ENCODE results near the gene CBS. TPM values are rescaled to one million over a fixed set of nuclear protein-coding genes. Genes with fewer than 3 reads are reported as not detected.

CBS gene
- total and polyA plus RNA-seq, 4 donors, result 70.9 to 212 (median 129) TPM

DNA sequence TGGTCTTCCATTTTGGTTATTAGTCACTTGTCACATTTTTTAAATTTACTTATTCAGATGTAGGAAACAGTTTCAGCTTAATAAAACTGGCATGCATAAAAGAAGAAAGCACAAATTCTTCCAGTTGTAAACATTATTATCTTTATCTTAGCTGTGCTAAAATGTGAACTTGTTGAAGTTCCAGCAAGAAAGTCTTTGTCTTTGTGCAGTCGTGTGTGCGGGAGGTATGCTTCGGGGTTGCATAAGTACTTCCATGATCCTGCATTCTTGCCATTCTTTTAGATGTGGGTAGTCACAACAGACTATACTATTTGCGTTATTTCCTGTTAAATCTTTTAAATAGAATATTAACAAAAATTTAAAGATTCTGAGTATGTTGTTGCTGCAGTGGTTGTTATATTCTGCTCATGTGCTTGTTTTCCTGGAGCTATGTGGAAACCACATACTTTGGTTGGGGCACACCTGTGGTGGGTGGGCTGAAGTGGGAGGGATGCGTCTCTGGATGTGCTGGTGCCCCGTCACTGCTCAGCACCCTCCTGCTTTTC is 49.9 kb downstream of the CBS start:
- TF ChIP-seq, protein P1, sequence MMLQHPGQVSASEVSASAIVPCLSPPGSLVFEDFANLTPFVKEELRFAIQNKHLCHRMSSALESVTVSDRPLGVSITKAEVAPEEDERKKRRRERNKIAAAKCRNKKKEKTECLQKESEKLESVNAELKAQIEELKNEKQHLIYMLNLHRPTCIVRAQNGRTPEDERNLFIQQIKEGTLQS (IDR thresholded peaks at IDR 0.05), result no peak
- TF ChIP-seq HNF4G (IDR thresholded peaks at IDR 0.05), result no peak
- no peak for TF ChIP-seq RAD21 (IDR thresholded peaks at IDR 0.05)
- TF ChIP-seq YY1 (IDR thresholded peaks at IDR 0.05), result no peak
- no peak for TF ChIP-seq JUND (IDR thresholded peaks at IDR 0.05)
- TF ChIP-seq FOXA1 (IDR thresholded peaks at IDR 0.05), result no peak
- TF ChIP-seq, protein P2, sequence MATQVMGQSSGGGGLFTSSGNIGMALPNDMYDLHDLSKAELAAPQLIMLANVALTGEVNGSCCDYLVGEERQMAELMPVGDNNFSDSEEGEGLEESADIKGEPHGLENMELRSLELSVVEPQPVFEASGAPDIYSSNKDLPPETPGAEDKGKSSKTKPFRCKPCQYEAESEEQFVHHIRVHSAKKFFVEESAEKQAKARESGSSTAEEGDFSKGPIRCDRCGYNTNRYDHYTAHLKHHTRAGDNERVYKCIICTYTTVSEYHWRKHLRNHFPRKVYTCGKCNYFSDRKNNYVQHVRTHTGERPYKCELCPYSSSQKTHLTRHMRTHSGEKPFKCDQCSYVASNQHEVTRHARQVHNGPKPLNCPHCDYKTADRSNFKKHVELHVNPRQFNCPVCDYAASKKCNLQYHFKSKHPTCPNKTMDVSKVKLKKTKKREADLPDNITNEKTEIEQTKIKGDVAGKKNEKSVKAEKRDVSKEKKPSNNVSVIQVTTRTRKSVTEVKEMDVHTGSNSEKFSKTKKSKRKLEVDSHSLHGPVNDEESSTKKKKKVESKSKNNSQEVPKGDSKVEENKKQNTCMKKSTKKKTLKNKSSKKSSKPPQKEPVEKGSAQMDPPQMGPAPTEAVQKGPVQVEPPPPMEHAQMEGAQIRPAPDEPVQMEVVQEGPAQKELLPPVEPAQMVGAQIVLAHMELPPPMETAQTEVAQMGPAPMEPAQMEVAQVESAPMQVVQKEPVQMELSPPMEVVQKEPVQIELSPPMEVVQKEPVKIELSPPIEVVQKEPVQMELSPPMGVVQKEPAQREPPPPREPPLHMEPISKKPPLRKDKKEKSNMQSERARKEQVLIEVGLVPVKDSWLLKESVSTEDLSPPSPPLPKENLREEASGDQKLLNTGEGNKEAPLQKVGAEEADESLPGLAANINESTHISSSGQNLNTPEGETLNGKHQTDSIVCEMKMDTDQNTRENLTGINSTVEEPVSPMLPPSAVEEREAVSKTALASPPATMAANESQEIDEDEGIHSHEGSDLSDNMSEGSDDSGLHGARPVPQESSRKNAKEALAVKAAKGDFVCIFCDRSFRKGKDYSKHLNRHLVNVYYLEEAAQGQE (IDR thresholded peaks at IDR 0.05), result no peak
- TF ChIP-seq, protein P3, sequence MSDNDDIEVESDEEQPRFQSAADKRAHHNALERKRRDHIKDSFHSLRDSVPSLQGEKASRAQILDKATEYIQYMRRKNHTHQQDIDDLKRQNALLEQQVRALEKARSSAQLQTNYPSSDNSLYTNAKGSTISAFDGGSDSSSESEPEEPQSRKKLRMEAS (IDR thresholded peaks at IDR 0.05), result no peak
- no peak for TF ChIP-seq EGR1 (IDR thresholded peaks at IDR 0.05; ENCODE audit: low read depth in 2 of 2)
- no peak for TF ChIP-seq NR2F2 (IDR thresholded peaks at IDR 0.05)
- no peak for TF ChIP-seq HNF4A (conservative IDR thresholded peaks at IDR 0.05)
- TF ChIP-seq GABPA (IDR thresholded peaks at IDR 0.05 in 1 of 2, conservative IDR thresholded peaks at IDR 0.05 in 1 of 2), result no peak
- TF ChIP-seq, protein P4, sequence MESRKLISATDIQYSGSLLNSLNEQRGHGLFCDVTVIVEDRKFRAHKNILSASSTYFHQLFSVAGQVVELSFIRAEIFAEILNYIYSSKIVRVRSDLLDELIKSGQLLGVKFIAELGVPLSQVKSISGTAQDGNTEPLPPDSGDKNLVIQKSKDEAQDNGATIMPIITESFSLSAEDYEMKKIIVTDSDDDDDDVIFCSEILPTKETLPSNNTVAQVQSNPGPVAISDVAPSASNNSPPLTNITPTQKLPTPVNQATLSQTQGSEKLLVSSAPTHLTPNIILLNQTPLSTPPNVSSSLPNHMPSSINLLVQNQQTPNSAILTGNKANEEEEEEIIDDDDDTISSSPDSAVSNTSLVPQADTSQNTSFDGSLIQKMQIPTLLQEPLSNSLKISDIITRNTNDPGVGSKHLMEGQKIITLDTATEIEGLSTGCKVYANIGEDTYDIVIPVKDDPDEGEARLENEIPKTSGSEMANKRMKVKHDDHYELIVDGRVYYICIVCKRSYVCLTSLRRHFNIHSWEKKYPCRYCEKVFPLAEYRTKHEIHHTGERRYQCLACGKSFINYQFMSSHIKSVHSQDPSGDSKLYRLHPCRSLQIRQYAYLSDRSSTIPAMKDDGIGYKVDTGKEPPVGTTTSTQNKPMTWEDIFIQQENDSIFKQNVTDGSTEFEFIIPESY (IDR thresholded peaks at IDR 0.05), result no peak
- Histone ChIP-seq H3K9me3 (ENCODE audit: control insufficient read depth in 4 of 4, low read length in 3 of 4) (no peaks in the 10 kb centered on the region), H3K4me3 (ENCODE audit: low read depth in 1 of 3, low read length in 3 of 3) (no peak overlapping the region), H3K9ac (ENCODE audit: low read depth in 1 of 2, low read length in 2 of 2) (no peak overlapping the region), H3K27me3 (ENCODE audit: control insufficient read depth in 4 of 4, insufficient read depth in 4 of 4, low read length in 3 of 4) (no peaks in the 10 kb centered on the region), H3K4me1 (ENCODE audit: control insufficient read depth in 4 of 4, insufficient read depth in 4 of 4, low read length in 3 of 4) (no peaks in the 10 kb centered on the region), H3K27ac (ENCODE audit: low read depth in 1 of 2, low read length in 2 of 2) (no peak overlapping the region), H3K36me3 (ENCODE audit: control insufficient read depth in 4 of 4, insufficient read depth in 3 of 4, low read depth in 1 of 4, low read length in 3 of 4) (peaks cover 16 to 72% (median 34%) of the 10 kb centered on the region in 4 donors)
- WGBS, result 91% methylated on average over 6 of the region's 6 CpGs
- DNase-seq (ENCODE audit: low spot score), result no peak

DNA sequence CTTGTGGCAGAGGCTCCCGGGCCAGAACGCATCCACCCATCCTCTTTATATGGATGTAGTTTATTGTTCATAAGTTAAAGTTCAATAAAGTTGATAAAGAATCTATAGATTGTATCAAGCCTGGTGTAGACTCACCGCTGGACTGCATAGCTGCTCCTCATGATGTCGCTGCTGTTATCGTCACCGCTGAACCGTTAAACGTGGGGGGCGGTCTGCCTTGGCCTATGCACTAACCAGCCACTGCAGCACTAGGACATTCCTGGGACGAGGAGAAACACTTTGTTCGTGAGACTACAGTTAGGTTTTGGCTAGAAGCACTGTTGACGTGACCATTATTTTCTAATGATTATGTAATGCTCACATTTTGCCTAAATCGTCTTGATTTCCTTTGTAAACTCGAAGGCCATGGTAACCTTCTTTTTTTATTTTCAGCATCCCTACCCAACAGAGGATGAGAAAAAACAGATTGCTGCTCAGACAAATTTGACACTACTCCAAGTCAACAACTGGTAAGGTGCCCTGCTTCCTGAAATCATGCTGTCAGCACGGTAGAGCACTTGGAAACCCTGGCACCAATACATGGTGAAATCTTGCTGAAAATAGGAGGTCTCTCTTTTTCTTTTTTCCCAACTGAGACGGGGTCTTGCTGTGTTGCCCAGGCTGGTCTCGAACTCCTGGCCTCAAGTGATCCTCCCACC is 51.0 kb downstream of the CBS start:
- H3K27me3 ChIP-seq (ENCODE audit: control insufficient read depth in 4 of 4, insufficient read depth in 4 of 4, low read length in 3 of 4), result no peaks in the 10 kb centered on the region
- no peak overlapping the region for H3K27ac ChIP-seq (ENCODE audit: low read depth in 1 of 2, low read length in 2 of 2)
- peaks cover 13 to 68% (median 30%) of the 10 kb centered on the region in 4 donors for H3K36me3 ChIP-seq (ENCODE audit: control insufficient read depth in 4 of 4, insufficient read depth in 3 of 4, low read depth in 1 of 4, low read length in 3 of 4)
- no peak for DNase-seq (ENCODE audit: low spot score)
- H3K4me3 ChIP-seq (ENCODE audit: low read depth in 1 of 3, low read length in 3 of 3), result no peak overlapping the region
- TF ChIP-seq, protein P3 (IDR thresholded peaks at IDR 0.05), result no peak
- no peaks in the 10 kb centered on the region for H3K9me3 ChIP-seq (ENCODE audit: control insufficient read depth in 4 of 4, low read length in 3 of 4)
- WGBS, result 90% methylated on average over 17 of the region's 17 CpGs
- no peak overlapping the region for H3K9ac ChIP-seq (ENCODE audit: low read depth in 1 of 2, low read length in 2 of 2)
- no peaks in the 10 kb centered on the region for H3K4me1 ChIP-seq (ENCODE audit: control insufficient read depth in 4 of 4, insufficient read depth in 4 of 4, low read length in 3 of 4)

Data from liver (tissue), 9 donors.